Rectal smooth muscle tissue (tissue), 1 donor: ENCODE measurements around the gene GPR39.

ENCODE experiments used
- H3K27ac ChIP-seq: one replicate; pipeline ENCODE4 v1.7.0; 2013; ENCODE audit warnings: low read depth, low read length, inconsistent platforms
- H3K27me3 ChIP-seq: one replicate; pipeline ENCODE4 v1.7.0; 2013; ENCODE audit warnings: low read length; ENCODE audit not compliant: control insufficient read depth, insufficient read depth
- H3K36me3 ChIP-seq: one replicate; pipeline ENCODE4 v1.7.0; 2013; ENCODE audit warnings: low read length; ENCODE audit not compliant: control insufficient read depth, insufficient read depth
- H3K4me1 ChIP-seq: one replicate; pipeline ENCODE4 v1.7.0; 2013; ENCODE audit warnings: low read length; ENCODE audit not compliant: control insufficient read depth, insufficient read depth
- H3K4me3 ChIP-seq: one replicate; pipeline ENCODE4 v1.7.0; 2013; ENCODE audit warnings: low read length
- H3K9ac ChIP-seq: one replicate; pipeline ENCODE4 v1.7.0; 2013; ENCODE audit warnings: low read length

Gene GPR39

GRCh38 chr2:132651115-132652045 lies 234.8 kb downstream of the GPR39 start:
- H3K36me3 ChIP-seq: no peaks in the 10 kb centered on the region
- H3K9ac ChIP-seq: no peak overlapping the region
- H3K4me1 ChIP-seq: no peaks in the 10 kb centered on the region
- H3K27me3 ChIP-seq: no peaks in the 10 kb centered on the region
- H3K4me3 ChIP-seq: no peak overlapping the region
- H3K27ac ChIP-seq: no peak overlapping the region

- H3K27ac ChIP-seq: no peak overlapping the region
- no peaks in the 10 kb centered on the region for H3K36me3 ChIP-seq
- H3K4me3 ChIP-seq: no peak overlapping the region
- H3K9ac ChIP-seq: no peak overlapping the region
- no peaks in the 10 kb centered on the region for H3K27me3 ChIP-seq
- no peaks in the 10 kb centered on the region for H3K4me1 ChIP-seq
Observed at GRCh38 chr2:132652474-132652873, 235.9 kb downstream of the GPR39 start.

- Histone ChIP-seq H3K4me3 (no peak overlapping the region), H3K27me3 (no peaks in the 10 kb centered on the region), H3K36me3 (no peaks in the 10 kb centered on the region), H3K9ac (no peak overlapping the region), H3K27ac (no peak overlapping the region), H3K4me1 (no peaks in the 10 kb centered on the region)
Observed at GRCh38 chr2:132654335-132654734, 237.7 kb downstream of the GPR39 start.

GRCh38 chr2:132654968-132655367 lies 238.4 kb downstream of the GPR39 start:
- Histone ChIP-seq H3K36me3 (no peaks in the 10 kb centered on the region), H3K9ac (no peak overlapping the region), H3K27ac (no peak overlapping the region), H3K27me3 (no peaks in the 10 kb centered on the region), H3K4me1 (no peaks in the 10 kb centered on the region), H3K4me3 (no peak overlapping the region)

- H3K4me1 ChIP-seq: no peaks in the 10 kb centered on the region
- H3K9ac ChIP-seq: no peak overlapping the region
- no peaks in the 10 kb centered on the region for H3K36me3 ChIP-seq
- no peak overlapping the region for H3K4me3 ChIP-seq
- H3K27ac ChIP-seq: peak overlapping the region; percentile 15
- no peaks in the 10 kb centered on the region for H3K27me3 ChIP-seq
Observed at GRCh38 chr2:132656266-132656975, 239.8 kb downstream of the GPR39 start.

- H3K36me3 ChIP-seq: no peaks in the 10 kb centered on the region
- H3K4me3 ChIP-seq: no peak overlapping the region
- H3K27me3 ChIP-seq: no peaks in the 10 kb centered on the region
- H3K27ac ChIP-seq: no peak overlapping the region
- H3K9ac ChIP-seq: no peak overlapping the region
- no peaks in the 10 kb centered on the region for H3K4me1 ChIP-seq
Observed at GRCh38 chr2:132659331-132659730, 242.7 kb downstream of the GPR39 start.

- H3K36me3 ChIP-seq: no peaks in the 10 kb centered on the region
- no peak overlapping the region for H3K4me3 ChIP-seq
- H3K27ac ChIP-seq: no peak overlapping the region
- no peaks in the 10 kb centered on the region for H3K27me3 ChIP-seq
- no peaks in the 10 kb centered on the region for H3K4me1 ChIP-seq
- H3K9ac ChIP-seq: no peak overlapping the region
Observed at GRCh38 chr2:132662732-132663131, 246.1 kb downstream of the GPR39 start.

GRCh38 chr2:132664096-132664495 lies 247.5 kb downstream of the GPR39 start:
- Histone ChIP-seq H3K36me3 (no peaks in the 10 kb centered on the region), H3K27ac (no peak overlapping the region), H3K9ac (no peak overlapping the region), H3K27me3 (peaks cover 5% of the 10 kb centered on the region), H3K4me3 (no peak overlapping the region), H3K4me1 (no peaks in the 10 kb centered on the region)

- Histone ChIP-seq H3K4me3 (no peak overlapping the region), H3K36me3 (no peaks in the 10 kb centered on the region), H3K27ac (no peak overlapping the region), H3K4me1 (peaks cover 2% of the 10 kb centered on the region), H3K9ac (no peak overlapping the region), H3K27me3 (peaks cover 9% of the 10 kb centered on the region)
Observed at GRCh38 chr2:132665401-132666140, 249.0 kb downstream of the GPR39 start.

GRCh38 chr2:132667706-132668105 lies 251.1 kb downstream of the GPR39 start:
- no peak overlapping the region for H3K4me3 ChIP-seq
- H3K4me1 ChIP-seq: peaks cover 2% of the 10 kb centered on the region
- H3K27me3 ChIP-seq: peaks cover 14% of the 10 kb centered on the region
- H3K27ac ChIP-seq: no peak overlapping the region
- no peak overlapping the region for H3K9ac ChIP-seq
- H3K36me3 ChIP-seq: no peaks in the 10 kb centered on the region

GRCh38 chr2:132668189-132668823 lies 251.7 kb downstream of the GPR39 start:
- H3K27ac ChIP-seq: no peak overlapping the region
- H3K36me3 ChIP-seq: no peaks in the 10 kb centered on the region
- no peak overlapping the region for H3K4me3 ChIP-seq
- peaks cover 2% of the 10 kb centered on the region for H3K4me1 ChIP-seq
- no peak overlapping the region for H3K9ac ChIP-seq
- peaks cover 14% of the 10 kb centered on the region for H3K27me3 ChIP-seq
